Fibroblast of skin of abdomen (primary cell): Measurements from ENCODE around the gene PRR35.
"Not testable (repeated sequence)": the region's sequence is repeated elsewhere in the genome, so short reads cannot be mapped to it uniquely, and the experiment has no call there.

Experiments
- DNase-seq: peaks from one replicate; pipeline ENCODE4 v3.0.0-alpha.2; 2013

The PRR35 gene

GRCh38 chr16:596736-597060 lies 36.5 kb downstream of the PRR35 start:
- no peak for DNase-seq

- DNase-seq, result not testable (repeated sequence)
Measured at GRCh38 chr16:597655-598054, 37.5 kb downstream of the PRR35 start.

GRCh38 chr16:598823-599739 lies 38.9 kb downstream of the PRR35 start:
- no peak for DNase-seq

- DNase-seq, result no peak
Measured at GRCh38 chr16:600781-601180, 40.6 kb downstream of the PRR35 start.

GRCh38 chr16:603933-604332 lies 43.7 kb downstream of the PRR35 start:
- DNase-seq, result no peak

GRCh38 chr16:606656-607307 lies 46.6 kb downstream of the PRR35 start:
- no peak for DNase-seq

GRCh38 chr16:608019-608418 lies 47.8 kb downstream of the PRR35 start:
- no peak for DNase-seq

GRCh38 chr16:609316-609715 lies 49.1 kb downstream of the PRR35 start:
- no peak for DNase-seq

GRCh38 chr16:609984-610383 lies 49.8 kb downstream of the PRR35 start:
- DNase-seq, result no peak

- no peak for DNase-seq
Measured at GRCh38 chr16:610513-611381, 50.6 kb downstream of the PRR35 start.

GRCh38 chr16:615122-615521 lies 54.9 kb downstream of the PRR35 start:
- no peak for DNase-seq
